Activated CD4-positive, alpha-beta memory T cell treated with anti-CD3 and anti-CD28 coated beads, Interleukin-2, amount 10 ng/mL, durations not matched to agents 7 days and 5 days (primary cell): ENCODE results near the gene PHF21A. TPM values are rescaled to one million over a fixed set of nuclear protein-coding genes. Genes with fewer than 3 reads are reported as not detected.
"Not testable (repeated sequence)": the region's sequence is repeated elsewhere in the genome, so short reads cannot be mapped to it uniquely, and the experiment has no call there.

ENCODE experiments used
- CTCF ChIA-PET: fragments of 350-600 bp; sonication (Branson Sonifier 250); formaldehyde crosslinking; loops from one replicate; lab custom pipeline; 2021; ENCODE audit warnings: antibody characterized with exemption, inconsistent platforms; lab: Charles Lee
- POLR2A ChIA-PET: fragments of 350-600 bp; sonication (Branson Sonifier 250); formaldehyde crosslinking; loops from one replicate; lab custom pipeline; 2021; ENCODE audit warnings: antibody characterized with exemption; lab: Charles Lee
- DNase-seq: peaks from one replicate; pipeline ENCODE4 v3.0.0-alpha.2; 2020
- H3K27ac Mint-ChIP-seq: one replicate; pipeline ENCODE4 v1.8.0; 2021; ENCODE audit warnings: mild to moderate bottlenecking, mixed read lengths
- H3K27me3 Mint-ChIP-seq: one replicate; pipeline ENCODE4 v1.8.0; 2021; ENCODE audit warnings: mixed read lengths
- H3K36me3 Mint-ChIP-seq: one replicate; pipeline ENCODE4 v1.8.0; 2021; ENCODE audit warnings: low read depth, mixed read lengths
- H3K4me1 Mint-ChIP-seq: one replicate; pipeline ENCODE4 v1.8.0; 2021; ENCODE audit warnings: mixed read lengths
- H3K4me3 Mint-ChIP-seq: one replicate; pipeline ENCODE4 v1.8.0; 2021; ENCODE audit warnings: mild to moderate bottlenecking, mixed read lengths
- H3K9me3 Mint-ChIP-seq: one replicate; pipeline ENCODE4 v1.8.0; 2021; ENCODE audit warnings: mixed read lengths
- total RNA-seq, 2 experiments: library from RNA; stranded (reverse); gene quantifications; one replicate each; pipeline ENCODE4 v1.2.3, GENCODE V29; 2021

Gene PHF21A
- total RNA-seq, 2 experiments from 2014 or later: 52.6 to 56.9 TPM

DNA sequence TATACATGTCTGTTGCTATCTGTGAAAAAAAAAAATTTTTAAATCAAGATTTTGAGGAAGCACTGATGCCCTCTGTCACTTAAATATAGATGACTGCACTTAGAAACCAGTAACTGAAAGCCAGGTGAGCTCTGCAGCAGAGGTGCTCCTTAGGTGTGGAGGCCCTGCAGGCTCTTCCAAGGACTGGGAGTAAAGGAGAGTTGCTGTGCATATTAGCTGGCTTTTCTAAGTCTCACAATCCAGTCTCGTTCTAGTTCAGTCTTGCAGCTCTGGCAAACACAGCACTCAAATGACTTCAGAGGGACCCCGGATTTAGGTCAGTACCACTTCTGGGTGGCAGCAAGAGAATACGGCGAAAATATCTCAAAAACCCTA lies 137.8 kb downstream of the PHF21A start:
- Mint-ChIP-seq H3K4me1 (peaks cover 13% of the 10 kb centered on the region), H3K36me3 (peaks cover 10% of the 10 kb centered on the region), H3K27me3 (no peaks in the 10 kb centered on the region), H3K9me3 (no peaks in the 10 kb centered on the region), H3K27ac (no peak overlapping the region), H3K4me3 (no peak overlapping the region)
- POLR2A ChIA-PET: interaction anchor here (0.6 kb wide), 1 partner anchor 34 kb away, joined by 3 read pairs; no protein-coding TSS in a partner anchor
- CTCF ChIA-PET: interaction anchor here (0.9 to 3.5 kb wide), 2 partner anchors 18 to 54 kb away, joined by 3 to 18 read pairs; no protein-coding TSS in a partner anchor
- no peak for DNase-seq

DNA sequence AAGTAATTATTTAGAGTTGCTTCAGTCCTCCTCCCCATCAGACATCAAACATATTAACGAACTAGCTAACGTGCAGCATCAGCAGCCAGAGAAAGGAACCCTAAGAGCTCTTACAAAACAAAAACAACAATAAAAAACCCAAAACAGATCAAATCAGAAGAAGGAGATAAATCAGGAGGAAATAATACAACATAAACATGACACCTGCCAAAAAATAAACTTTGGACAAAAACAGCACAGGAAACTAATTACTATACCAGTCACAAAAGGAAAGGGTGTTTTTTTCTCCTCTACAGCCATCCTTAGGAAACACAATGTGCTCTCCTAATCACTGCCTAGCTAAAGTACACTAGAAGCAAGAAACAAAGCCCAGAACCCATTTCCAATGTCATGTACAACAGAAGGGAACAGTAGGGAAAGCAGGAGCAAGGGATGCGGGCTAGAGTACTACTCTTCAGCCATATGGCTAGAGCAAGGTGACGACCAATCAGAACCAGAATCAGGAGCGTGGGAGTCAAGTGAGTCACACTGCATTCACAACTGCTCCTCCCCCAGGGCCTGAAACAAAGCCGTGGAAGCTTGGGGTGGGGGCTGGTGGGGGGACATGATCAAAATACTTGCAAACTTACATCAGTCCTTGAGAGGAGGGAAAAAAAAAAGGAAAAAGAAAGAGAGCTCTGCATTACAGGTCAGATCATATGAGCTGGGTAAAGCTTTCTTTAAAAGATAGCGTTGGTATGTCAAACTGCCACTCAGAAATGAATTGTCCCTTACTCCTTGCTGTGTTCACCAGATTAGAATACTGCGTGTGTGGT lies 138.4 kb downstream of the PHF21A start:
- Mint-ChIP-seq H3K27ac (no peak overlapping the region), H3K36me3 (peaks cover 11% of the 10 kb centered on the region), H3K4me3 (no peak overlapping the region), H3K9me3 (no peaks in the 10 kb centered on the region), H3K27me3 (no peaks in the 10 kb centered on the region), H3K4me1 (peaks cover 13% of the 10 kb centered on the region)
- ChIA-PET CTCF (interaction anchor here (0.9 to 3.5 kb wide), 3 partner anchors 18 to 55 kb away, joined by 3 to 18 read pairs (median 4); no protein-coding TSS in a partner anchor), POLR2A (interaction anchor here (0.6 to 1.0 kb wide), 2 partner anchors 33 to 66 kb away, joined by 3 read pairs; no protein-coding TSS in a partner anchor)
- no peak for DNase-seq

DNA sequence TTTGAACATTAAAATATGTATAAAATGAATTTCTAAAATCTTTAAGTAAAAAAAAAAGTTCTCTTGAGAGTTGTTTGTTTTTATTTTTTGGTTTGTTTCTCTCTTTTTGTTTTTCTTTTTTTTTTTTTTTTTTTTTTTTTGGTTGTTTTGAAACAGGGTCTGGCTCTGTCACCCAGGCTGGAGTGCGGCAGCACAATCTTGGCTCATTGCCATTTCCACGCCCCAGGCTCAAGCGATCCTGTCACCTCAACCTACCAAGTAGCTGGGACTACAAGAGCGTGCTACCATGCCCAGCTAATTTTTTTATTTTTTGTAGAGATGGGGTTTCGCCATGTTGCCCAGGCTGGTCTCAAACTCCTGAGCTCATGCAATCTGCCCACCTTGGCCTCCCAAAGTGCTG lies 139.4 kb downstream of the PHF21A start:
- DNase-seq, H3K27ac Mint-ChIP-seq, POLR2A ChIA-PET, H3K9me3 Mint-ChIP-seq, H3K4me3 Mint-ChIP-seq, H3K27me3 Mint-ChIP-seq: not testable (repeated sequence)
- peaks cover 13% of the 10 kb centered on the region for H3K4me1 Mint-ChIP-seq
- CTCF ChIA-PET: interaction anchor here (1.3 to 3.5 kb wide), 2 partner anchors 17 to 25 kb away, joined by 4 to 18 read pairs; no protein-coding TSS in a partner anchor
- H3K36me3 Mint-ChIP-seq: peaks cover 15% of the 10 kb centered on the region

DNA sequence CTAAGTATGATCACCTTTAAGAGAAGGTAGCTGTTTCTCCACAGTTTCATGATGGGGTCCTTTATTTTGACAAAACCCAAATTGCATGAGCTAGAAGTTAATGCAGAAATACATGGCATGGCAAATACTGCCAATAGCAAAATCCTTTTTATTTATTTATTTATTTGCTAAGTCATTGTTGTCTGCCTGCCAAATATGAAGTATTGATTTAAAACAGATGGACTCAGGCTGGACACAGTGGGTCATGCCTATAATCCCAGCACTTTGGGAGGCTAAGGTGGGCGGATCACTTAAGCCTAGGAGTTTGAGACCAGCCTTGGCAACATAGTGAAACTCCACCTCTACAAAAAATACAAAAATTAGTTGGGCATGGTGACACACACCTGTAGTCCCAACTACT lies 146.4 kb downstream of the PHF21A start:
- no peak overlapping the region for H3K4me3 Mint-ChIP-seq
- H3K9me3 Mint-ChIP-seq: no peaks in the 10 kb centered on the region
- ChIA-PET CTCF (interaction anchor here (1.2 kb wide), 1 partner anchor 9 kb away, joined by 3 read pairs; no protein-coding TSS in a partner anchor), POLR2A (no interaction called here)
- DNase-seq: no peak
- no peaks in the 10 kb centered on the region for H3K4me1 Mint-ChIP-seq
- peaks cover 19% of the 10 kb centered on the region for H3K36me3 Mint-ChIP-seq
- H3K27me3 Mint-ChIP-seq: no peaks in the 10 kb centered on the region
- H3K27ac Mint-ChIP-seq: no peak overlapping the region

- H3K9me3 Mint-ChIP-seq: no peaks in the 10 kb centered on the region
- no peak for DNase-seq
- ChIA-PET CTCF (interaction anchor here (0.6 kb wide), 1 partner anchor 35 kb away, joined by 5 read pairs; no protein-coding TSS in a partner anchor), POLR2A (no interaction called here)
- H3K27me3 Mint-ChIP-seq: no peaks in the 10 kb centered on the region
- no peak overlapping the region for H3K4me3 Mint-ChIP-seq
- peaks cover 17% of the 10 kb centered on the region for H3K36me3 Mint-ChIP-seq
- H3K27ac Mint-ChIP-seq: no peak overlapping the region
- H3K4me1 Mint-ChIP-seq: no peaks in the 10 kb centered on the region
Measured at GRCh38 chr11:45973601-45974000, 147.7 kb downstream of the PHF21A start.

GRCh38 chr11:45968901-45969300 lies 152.4 kb downstream of the PHF21A start:
- POLR2A ChIA-PET: no interaction called here
- CTCF ChIA-PET: interaction anchor here (0.8 kb wide), 1 partner anchor 126 kb away, joined by 3 read pairs; no protein-coding TSS in a partner anchor
- no peak overlapping the region for H3K27ac Mint-ChIP-seq
- no peaks in the 10 kb centered on the region for H3K9me3 Mint-ChIP-seq
- no peak overlapping the region for H3K4me3 Mint-ChIP-seq
- H3K4me1 Mint-ChIP-seq: no peaks in the 10 kb centered on the region
- H3K36me3 Mint-ChIP-seq: peaks cover 13% of the 10 kb centered on the region
- no peak for DNase-seq
- no peaks in the 10 kb centered on the region for H3K27me3 Mint-ChIP-seq

DNA sequence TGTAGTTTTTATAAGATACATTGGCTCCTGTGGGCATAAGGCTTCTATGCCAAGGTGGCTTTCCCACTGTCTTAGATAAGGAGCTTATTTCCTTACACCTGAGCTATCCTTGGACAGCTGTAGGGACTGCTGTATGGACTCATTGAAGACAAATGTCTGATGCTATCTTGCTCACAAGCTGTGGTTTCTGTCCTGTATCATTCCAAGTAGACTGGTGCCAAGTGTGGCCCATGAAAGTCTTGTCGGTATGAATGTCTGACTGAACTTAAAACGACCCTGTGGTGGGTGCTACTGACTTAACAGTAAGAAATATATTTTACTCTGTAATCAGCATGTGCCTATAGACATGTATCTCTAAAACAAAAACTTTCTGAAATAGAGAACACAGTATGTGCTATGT lies 153.7 kb downstream of the PHF21A start:
- H3K36me3 Mint-ChIP-seq: peaks cover 13% of the 10 kb centered on the region
- POLR2A ChIA-PET: no interaction called here
- no peak overlapping the region for H3K27ac Mint-ChIP-seq
- H3K4me1 Mint-ChIP-seq: no peaks in the 10 kb centered on the region
- no peak for DNase-seq
- H3K9me3 Mint-ChIP-seq: no peaks in the 10 kb centered on the region
- no peak overlapping the region for H3K4me3 Mint-ChIP-seq
- no peaks in the 10 kb centered on the region for H3K27me3 Mint-ChIP-seq
- CTCF ChIA-PET: interaction anchor here (0.6 to 3.8 kb wide), 5 partner anchors 12 to 469 kb away, joined by 3 to 44 read pairs (median 3); no protein-coding TSS in a partner anchor

DNA sequence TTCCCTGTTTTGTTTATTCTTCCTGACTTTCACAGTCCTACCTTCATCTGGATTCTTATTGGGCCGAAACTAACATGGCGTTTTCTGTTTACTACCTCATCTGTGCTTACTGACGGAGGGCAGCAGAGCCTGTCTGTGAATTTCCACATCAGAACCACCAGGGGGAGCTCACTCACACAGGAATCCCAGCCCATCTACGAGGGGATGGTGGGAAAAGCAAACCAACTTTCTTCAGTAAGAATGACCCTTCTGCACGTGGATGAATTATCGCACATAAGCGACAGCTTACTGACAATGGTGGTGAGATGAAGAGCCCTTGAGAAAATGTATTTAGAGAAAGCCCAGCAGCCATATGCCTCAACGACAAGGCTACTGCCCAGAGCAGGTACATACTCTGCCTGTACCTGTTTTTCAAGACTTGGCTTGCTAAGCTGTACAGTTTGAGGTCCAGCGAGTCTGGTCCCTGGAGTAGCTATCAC lies 156.3 kb downstream of the PHF21A start:
- Mint-ChIP-seq H3K9me3 (no peaks in the 10 kb centered on the region), H3K36me3 (peaks cover 18% of the 10 kb centered on the region), H3K4me1 (no peaks in the 10 kb centered on the region), H3K4me3 (no peak overlapping the region), H3K27ac (no peak overlapping the region), H3K27me3 (no peaks in the 10 kb centered on the region)
- ChIA-PET CTCF (interaction anchor here (0.6 to 3.8 kb wide), 38 partner anchors 9 to 886 kb away, joined by 3 to 44 read pairs (median 5); no protein-coding TSS in a partner anchor), POLR2A (interaction anchor here (0.8 to 2.6 kb wide), 3 partner anchors 34 to 169 kb away, joined by 3 to 6 read pairs (median 3); no protein-coding TSS in a partner anchor)
- DNase-seq: peak; percentile 62

GRCh38 chr11:45961751-45962240 lies 159.5 kb downstream of the PHF21A start:
- no peak for DNase-seq
- POLR2A ChIA-PET: no interaction called here
- Mint-ChIP-seq H3K4me3 (no peak overlapping the region), H3K4me1 (no peaks in the 10 kb centered on the region), H3K27me3 (no peaks in the 10 kb centered on the region), H3K27ac (no peak overlapping the region), H3K9me3 (no peaks in the 10 kb centered on the region), H3K36me3 (peaks cover 12% of the 10 kb centered on the region)
- CTCF ChIA-PET: no interaction called here

DNA sequence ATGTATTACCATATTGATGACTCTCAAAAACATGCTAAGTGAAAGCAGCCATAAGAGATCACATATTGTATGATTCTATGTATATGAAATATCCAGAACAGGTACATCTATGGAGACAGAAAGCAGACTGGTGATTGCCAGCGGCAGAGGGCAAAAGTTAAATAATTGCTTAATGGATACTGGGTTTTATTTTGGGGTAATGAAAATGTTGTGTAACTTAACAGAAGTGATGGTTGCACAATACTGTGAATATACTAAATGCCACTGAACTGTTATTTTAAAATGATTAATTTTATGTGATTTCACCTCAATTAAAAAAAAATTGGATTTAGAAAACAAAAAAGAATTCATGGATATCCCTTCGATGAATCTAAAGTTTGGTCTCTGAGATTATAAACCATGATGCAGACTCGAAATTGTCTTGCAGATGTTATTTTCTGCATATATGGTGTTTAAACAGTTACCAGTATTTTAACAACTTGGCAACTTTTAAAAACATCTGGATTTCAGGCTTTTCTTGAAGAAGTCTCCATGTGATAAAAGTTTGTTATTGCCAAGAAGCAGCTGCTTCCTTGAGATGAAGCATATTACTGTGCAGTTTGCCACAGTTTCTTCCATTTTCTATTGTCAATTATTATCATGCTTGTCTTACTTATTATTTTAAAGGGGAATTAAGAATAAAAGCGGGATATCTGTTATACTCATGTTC lies 160.7 kb downstream of the PHF21A start:
- ChIA-PET POLR2A (no interaction called here), CTCF (no interaction called here)
- Mint-ChIP-seq H3K4me3 (no peak overlapping the region), H3K4me1 (no peaks in the 10 kb centered on the region), H3K9me3 (no peaks in the 10 kb centered on the region), H3K27ac (no peak overlapping the region), H3K36me3 (peaks cover 15% of the 10 kb centered on the region), H3K27me3 (no peaks in the 10 kb centered on the region)
- DNase-seq: no peak

GRCh38 chr11:45959851-45960250 lies 161.4 kb downstream of the PHF21A start:
- Mint-ChIP-seq H3K9me3 (no peaks in the 10 kb centered on the region), H3K36me3 (peaks cover 17% of the 10 kb centered on the region), H3K27me3 (no peaks in the 10 kb centered on the region), H3K4me1 (no peaks in the 10 kb centered on the region), H3K27ac (no peak overlapping the region), H3K4me3 (no peak overlapping the region)
- CTCF ChIA-PET: no interaction called here
- POLR2A ChIA-PET: no interaction called here
- DNase-seq: no peak

DNA sequence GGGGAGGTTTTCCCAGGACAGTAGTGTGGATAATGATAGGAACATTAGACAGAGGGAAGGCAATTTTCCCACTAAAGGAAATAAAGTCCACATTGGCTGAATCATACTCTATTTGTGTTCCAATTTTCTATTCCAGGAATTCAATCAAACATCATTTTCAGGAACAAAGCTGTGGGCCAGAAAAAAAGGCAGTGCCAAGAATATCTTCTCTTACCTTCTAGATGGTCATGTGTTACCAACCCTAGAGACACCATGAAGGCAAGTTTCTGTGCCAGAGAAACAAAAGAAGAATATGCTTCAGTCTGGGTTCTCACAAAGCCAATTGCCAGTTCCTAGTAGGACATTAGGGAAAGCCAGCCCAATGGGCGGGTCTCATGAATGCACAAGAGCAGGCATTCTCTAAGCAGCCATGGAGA lies 171.3 kb downstream of the PHF21A start:
- no peaks in the 10 kb centered on the region for H3K9me3 Mint-ChIP-seq
- CTCF ChIA-PET: interaction anchor here (0.8 to 5.8 kb wide), 2 partner anchors 15 to 56 kb away, joined by 3 to 40 read pairs; no protein-coding TSS in a partner anchor

More for the DNA sequence above, 171.3 kb downstream of the PHF21A start:
- no peak for DNase-seq
- Mint-ChIP-seq H3K4me3 (no peak overlapping the region), H3K27ac (no peak overlapping the region), H3K36me3 (peaks cover 34% of the 10 kb centered on the region), H3K4me1 (no peaks in the 10 kb centered on the region), H3K27me3 (no peaks in the 10 kb centered on the region)
- POLR2A ChIA-PET: no interaction called here
